BJ (cell line): ENCODE results near the gene PNRC1. TPM values are rescaled to one million over a fixed set of nuclear protein-coding genes. Genes with fewer than 3 reads are reported as not detected.

Source experiments
- CTCF ChIA-PET: fragments of 350-600 bp; formaldehyde crosslinking; extraction: SDS; loops from one replicate; lab custom pipeline; 2021; ENCODE audit warnings: antibody characterized with exemption, inconsistent platforms; lab: Yijun Ruan, JAX
- POLR2A ChIA-PET: fragments of 300-600 bp; sonication (Branson Sonifier 250); formaldehyde crosslinking; extraction: SDS; loops from one replicate; lab custom pipeline; 2021; ENCODE audit warnings: antibody characterized with exemption; lab: Charles Lee
- DNase-seq: peaks from one replicate; pipeline ENCODE4 v3.0.0-alpha.2; 2011; ENCODE audit warnings: low read depth
- H3K27me3 ChIP-seq: 2 replicates; pipeline ENCODE4 v1.6.0; 2011; ENCODE audit warnings: low read length; ENCODE audit not compliant: control insufficient read depth, insufficient read depth
- H3K36me3 ChIP-seq: 2 replicates; pipeline ENCODE4 v1.5.1; 2011; ENCODE audit warnings: low read length; ENCODE audit not compliant: control insufficient read depth, insufficient read depth
- H3K4me3 ChIP-seq: 2 replicates; pipeline ENCODE4 v1.5.1; 2011; ENCODE audit warnings: low read depth, mild to moderate bottlenecking, control low read depth, low read length
- CTCF ChIP-seq: IDR thresholded peaks from 2 replicates; pipeline ENCODE4 v1.5.1; 2011; ENCODE audit warnings: low read depth, mild to moderate bottlenecking, control low read depth, inconsistent platforms, low read length, moderate library complexity; ENCODE audit not compliant: insufficient read depth
- polyA plus RNA-seq: library from polyadenylated mRNA; depleted of rRNA; stranded (reverse); fragments of >200 nt; gene quantifications from 2 replicates; pipeline ENCODE4 v1.2.3, GENCODE V29; 2011

The PNRC1 gene
- polyA plus RNA-seq, 1 experiment = 5.6 TPM

- CTCF ChIA-PET = interaction anchor here (1.1 to 1.2 kb wide), 2 partner anchors 9 to 12 kb away, joined by 3 read pairs; partner anchors contain the start of gene PNRC1
- no peak for DNase-seq
- 0 out of 2 replicates have a peak, but pooled peaks cover 2% of the 10 kb centered on the region for H3K27me3 ChIP-seq
- H3K36me3 ChIP-seq = no peaks in the 10 kb centered on the region
- no peak overlapping the region for H3K4me3 ChIP-seq
- TF ChIP-seq CTCF = no peak
- POLR2A ChIA-PET = no interaction called here
Observed at GRCh38 chr6:89067796-89068195, 12.8 kb upstream of the PNRC1 start.

GRCh38 chr6:89068695-89069094 is 11.9 kb upstream of the PNRC1 start:
- DNase-seq = no peak
- CTCF ChIA-PET = interaction anchor here (1.2 kb wide), 1 partner anchor 9 kb away, joined by 4 read pairs; no protein-coding TSS in a partner anchor
- H3K27me3 ChIP-seq = peaks cover 4% of the 10 kb centered on the region; the same call in 1 of the 2 replicates
- no peak for TF ChIP-seq CTCF
- H3K4me3 ChIP-seq = no peak overlapping the region
- POLR2A ChIA-PET = interaction anchor here (0.7 kb wide), 1 partner anchor 647 kb away, joined by 5 read pairs; no protein-coding TSS in a partner anchor
- no peaks in the 10 kb centered on the region for H3K36me3 ChIP-seq

- DNase-seq = no peak
- no peak for TF ChIP-seq CTCF
- no peak overlapping the region for H3K4me3 ChIP-seq
- H3K36me3 ChIP-seq = no peaks in the 10 kb centered on the region
- ChIA-PET CTCF (interaction anchor here (1.6 kb wide), 1 partner anchor 9 kb away, joined by 4 read pairs; no protein-coding TSS in a partner anchor), POLR2A (interaction anchor here (0.7 kb wide), 1 partner anchor 647 kb away, joined by 5 read pairs; no protein-coding TSS in a partner anchor)
- peaks cover 4% of the 10 kb centered on the region; the same call in 1 of the 2 replicates for H3K27me3 ChIP-seq
Observed at GRCh38 chr6:89069536-89070163, 10.9 kb upstream of the PNRC1 start.

- ChIA-PET POLR2A (no interaction called here), CTCF (interaction anchor here (0.6 to 1.6 kb wide), 3 partner anchors 8 to 88 kb away, joined by 3 to 7 read pairs (median 4); no protein-coding TSS in a partner anchor)
- peaks cover 6% of the 10 kb centered on the region; the same call in 1 of the 2 replicates for H3K27me3 ChIP-seq
- H3K4me3 ChIP-seq = no peak overlapping the region
- no peaks in the 10 kb centered on the region for H3K36me3 ChIP-seq
- TF ChIP-seq CTCF = no peak
- no peak for DNase-seq
Observed at GRCh38 chr6:89071036-89071435, 9.5 kb upstream of the PNRC1 start.

GRCh38 chr6:89073014-89073620 is 7.4 kb upstream of the PNRC1 start:
- TF ChIP-seq CTCF = no peak
- POLR2A ChIA-PET = interaction anchor here (0.6 kb wide), 1 partner anchor 774 kb away, joined by 3 read pairs; no protein-coding TSS in a partner anchor
- Histone ChIP-seq H3K27me3 (peaks cover 6% of the 10 kb centered on the region; the same call in 1 of the 2 replicates), H3K36me3 (no peaks in the 10 kb centered on the region), H3K4me3 (no peak overlapping the region)
- no peak for DNase-seq
- CTCF ChIA-PET = interaction anchor here (0.7 to 1.2 kb wide), 5 partner anchors 12 to 91 kb away, joined by 3 to 4 read pairs (median 3); no protein-coding TSS in a partner anchor
